Endometrial microvascular endothelial cells (primary cell): Measurements from ENCODE around the gene MEAF6. TPM values are rescaled to one million over a fixed set of nuclear protein-coding genes. Genes with fewer than 3 reads are reported as not detected.

ENCODE experiments used
- in situ Hi-C: cut with HindIII; loops from 2 replicates; pipeline ENCODE4 v1.10.0; 2017; ENCODE audit warnings: low sequenced_read_pairs, low pct_unique_long_range_greater_than_20kb; ENCODE audit errors: inconsistent ontology term
- total RNA-seq: library from RNA; depleted of rRNA; stranded (reverse); fragments of >200 nt; gene quantifications from one replicate; pipeline ENCODE4 v1.2.3, GENCODE V29; 2015; ENCODE audit errors: inconsistent ontology term

The MEAF6 gene
- total RNA-seq, 1 donor from 2014 or later, result 80.2 TPM

- in situ Hi-C loops, result no loop called here
These were observed 37.9 kb downstream of the MEAF6 start for GRCh38 chr1:37476460-37477197.

- in situ Hi-C loops, result no loop called here
These were observed 38.5 kb downstream of the MEAF6 start for GRCh38 chr1:37476087-37476452.

- in situ Hi-C loops, result no loop called here
These were observed 39.0 kb downstream of the MEAF6 start for GRCh38 chr1:37475380-37476086.

- in situ Hi-C loops, result no loop called here
These were observed 39.7 kb downstream of the MEAF6 start for GRCh38 chr1:37474697-37475379.

GRCh38 chr1:37474046-37474696 is 40.4 kb downstream of the MEAF6 start, which contains the start of gene ZC3H12A:
Gene ZC3H12A (plus strand): TSS chr1:37474580. CDS start chr1:37475497, 917 bp downstream.
- in situ Hi-C loops, result no loop called here

GRCh38 chr1:37473431-37474045 is 41.0 kb downstream of the MEAF6 start:
- in situ Hi-C loops, result no loop called here

GRCh38 chr1:37472994-37473393 is 41.6 kb downstream of the MEAF6 start:
- in situ Hi-C loops, result no loop called here

- in situ Hi-C loops, result no loop called here
These were observed 42.3 kb downstream of the MEAF6 start for GRCh38 chr1:37472281-37472680.

- in situ Hi-C loops, result no loop called here
These were observed 43.0 kb downstream of the MEAF6 start for GRCh38 chr1:37471345-37472231.

- in situ Hi-C loops, result no loop called here
These were observed 45.2 kb downstream of the MEAF6 start for GRCh38 chr1:37469386-37469785.

- in situ Hi-C loops, result no loop called here
These were observed 46.5 kb downstream of the MEAF6 start for GRCh38 chr1:37468037-37468436.

GRCh38 chr1:37465593-37466517 is 48.7 kb downstream of the MEAF6 start:
- in situ Hi-C loops, result no loop called here

- in situ Hi-C loops, result no loop called here
These were observed 50.1 kb downstream of the MEAF6 start for GRCh38 chr1:37464443-37464842.

GRCh38 chr1:37461698-37462436 is 52.7 kb downstream of the MEAF6 start:
- in situ Hi-C loops, result no loop called here

GRCh38 chr1:37458551-37458950 is 56.0 kb downstream of the MEAF6 start:
- in situ Hi-C loops, result no loop called here

GRCh38 chr1:37456614-37457013 is 58.0 kb downstream of the MEAF6 start:
- in situ Hi-C loops, result no loop called here
